Activated CD8-positive, alpha-beta T cell treated with anti-CD3 and anti-CD28 coated beads for 36 hours (primary cell): ENCODE measurements around the gene PLOD1. TPM values are rescaled to one million over a fixed set of nuclear protein-coding genes. Genes with fewer than 3 reads are reported as not detected.
"Not testable (repeated sequence)": the region's sequence is repeated elsewhere in the genome, so short reads cannot be mapped to it uniquely, and the experiment has no call there.

Experiments used
- ATAC-seq: fragments of 200-7000 bp; cut with Tn5 transposase; one replicate; pipeline ENCODE4 v1.10.0; 2021; ENCODE audit warnings: mild to moderate bottlenecking, moderate library complexity
- CTCF ChIA-PET: fragments of 350-600 bp; sonication (Branson Sonifier 250); formaldehyde crosslinking; loops from one replicate; lab custom pipeline; 2021; ENCODE audit warnings: antibody characterized with exemption; lab: Charles Lee
- POLR2A ChIA-PET: fragments of 350-600 bp; sonication (Branson Sonifier 250); formaldehyde crosslinking; loops from one replicate; lab custom pipeline; 2021; ENCODE audit warnings: antibody characterized with exemption; lab: Charles Lee
- DNase-seq: peaks from one replicate; pipeline ENCODE4 v3.0.0-alpha.2; 2020
- H3K27ac Mint-ChIP-seq: one replicate; pipeline ENCODE4 v1.8.0; 2021; ENCODE audit warnings: mild to moderate bottlenecking, mixed read lengths
- H3K27me3 Mint-ChIP-seq: one replicate; pipeline ENCODE4 v1.8.0; 2021; ENCODE audit warnings: mixed read lengths
- H3K36me3 Mint-ChIP-seq: one replicate; pipeline ENCODE4 v1.8.0; 2021; ENCODE audit warnings: low read depth, mixed read lengths
- H3K4me1 Mint-ChIP-seq: one replicate; pipeline ENCODE4 v1.8.0; 2021; ENCODE audit warnings: low read depth, mixed read lengths
- H3K4me3 Mint-ChIP-seq: one replicate; pipeline ENCODE4 v1.8.0; 2021; ENCODE audit warnings: mild to moderate bottlenecking, moderate library complexity, mixed read lengths
- H3K9me3 Mint-ChIP-seq: one replicate; pipeline ENCODE4 v1.8.0; 2021; ENCODE audit warnings: mixed read lengths
- CTCF ChIP-seq: fragments of 200-600 bp; IDR thresholded peaks from one replicate; pipeline ENCODE4 v1.8.0; 2022; ENCODE audit warnings: antibody characterized with exemption, mild to moderate bottlenecking
- intact Hi-C: fragments of 100-400 bp; cut with micrococcal nuclease; formaldehyde crosslinking; loops from one replicate; pipeline ENCODE4 v1.10.0; 2022
- total RNA-seq, 2 experiments: library from RNA; stranded (reverse); gene quantifications; one replicate each; pipeline ENCODE4 v1.2.3, GENCODE V29; 2021

PLOD1 gene
- total RNA-seq, 2 experiments from 2014 or later, result 21.5 to 22.0 TPM

GRCh38 chr1:12007204-12007603 lies 72.7 kb downstream of the PLOD1 start:
- ATAC-seq, result no peak
- DNase-seq, result no peak
- H3K27ac Mint-ChIP-seq, result no peak overlapping the region
- H3K4me1 Mint-ChIP-seq, result peaks cover 2% of the 10 kb centered on the region
- ChIA-PET POLR2A (no interaction called here), CTCF (interaction anchor here (1.5 kb wide), 1 partner anchor 169 kb away, joined by 3 read pairs; no protein-coding TSS in a partner anchor)
- TF ChIP-seq CTCF, result no peak
- intact Hi-C loops, result no loop called here
- H3K36me3 Mint-ChIP-seq, result peaks cover 50% of the 10 kb centered on the region
- H3K4me3 Mint-ChIP-seq, result no peak overlapping the region
- no peaks in the 10 kb centered on the region for H3K27me3 Mint-ChIP-seq
- no peaks in the 10 kb centered on the region for H3K9me3 Mint-ChIP-seq

- H3K27me3 Mint-ChIP-seq, H3K4me3 Mint-ChIP-seq, DNase-seq, CTCF ChIA-PET, H3K27ac Mint-ChIP-seq, H3K9me3 Mint-ChIP-seq, intact Hi-C loops, POLR2A ChIA-PET, ATAC-seq: not testable (repeated sequence)
- H3K4me1 Mint-ChIP-seq, result peaks cover 11% of the 10 kb centered on the region
- peaks cover 49% of the 10 kb centered on the region for H3K36me3 Mint-ChIP-seq
These were observed 73.8 kb downstream of the PLOD1 start for GRCh38 chr1:12008355-12008754.

GRCh38 chr1:12009318-12009947 lies 74.9 kb downstream of the PLOD1 start:
- Mint-ChIP-seq H3K9me3 (no peaks in the 10 kb centered on the region), H3K27ac (no peak overlapping the region), H3K27me3 (no peaks in the 10 kb centered on the region), H3K36me3 (peaks cover 44% of the 10 kb centered on the region), H3K4me1 (peaks cover 19% of the 10 kb centered on the region), H3K4me3 (no peak overlapping the region)
- ATAC-seq (no peak), DNase-seq (no peak)
- ChIA-PET CTCF (interaction anchor here (1.2 kb wide), 1 partner anchor 13 kb away, joined by 3 read pairs; no protein-coding TSS in a partner anchor), POLR2A (interaction anchor here (1.1 to 3.5 kb wide), 3 partner anchors 13 to 101 kb away, joined by 4 to 23 read pairs (median 17); no protein-coding TSS in a partner anchor)
- intact Hi-C loops, result no loop called here
- no peak for TF ChIP-seq CTCF

GRCh38 chr1:12010746-12011570 lies 76.4 kb downstream of the PLOD1 start:
- intact Hi-C loops, result no loop called here
- H3K4me3 Mint-ChIP-seq, result no peak overlapping the region
- ChIA-PET POLR2A (interaction anchor here (0.9 to 3.5 kb wide), 3 partner anchors 24 to 103 kb away, joined by 4 to 23 read pairs (median 17); no protein-coding TSS in a partner anchor), CTCF (interaction anchor here (0.8 to 1.6 kb wide), 3 partner anchors 9 to 173 kb away, joined by 3 to 4 read pairs (median 4); no protein-coding TSS in a partner anchor)
- no peaks in the 10 kb centered on the region for H3K9me3 Mint-ChIP-seq
- peaks cover 23% of the 10 kb centered on the region for H3K4me1 Mint-ChIP-seq
- no peaks in the 10 kb centered on the region for H3K27me3 Mint-ChIP-seq
- no peak for TF ChIP-seq CTCF
- H3K36me3 Mint-ChIP-seq, result peaks cover 44% of the 10 kb centered on the region
- ATAC-seq, result no peak
- no peak for DNase-seq
- H3K27ac Mint-ChIP-seq, result no peak overlapping the region

GRCh38 chr1:12011998-12012397 lies 77.5 kb downstream of the PLOD1 start:
- DNase-seq, result no peak
- intact Hi-C loops, result no loop called here
- CTCF ChIA-PET, result interaction anchor here (0.9 to 1.6 kb wide), 2 partner anchors 10 to 174 kb away, joined by 3 to 4 read pairs; no protein-coding TSS in a partner anchor
- Mint-ChIP-seq H3K27ac (peak overlapping the region; percentile 50), H3K36me3 (peaks cover 39% of the 10 kb centered on the region), H3K9me3 (no peaks in the 10 kb centered on the region), H3K4me1 (peaks cover 23% of the 10 kb centered on the region), H3K27me3 (no peaks in the 10 kb centered on the region), H3K4me3 (no peak overlapping the region)
- POLR2A ChIA-PET, result interaction anchor here (3.4 to 3.5 kb wide), 2 partner anchors 102 to 104 kb away, joined by 17 to 23 read pairs; no protein-coding TSS in a partner anchor
- no peak for TF ChIP-seq CTCF
- ATAC-seq, result no peak
